Neural progenitor cell (in vitro differentiated cells): Measurements from ENCODE around the gene CDS2.

Experiments used
- CTCF ChIP-seq: fragments of 200-600 bp; sonication (generic); IDR thresholded peaks from 2 replicates; pipeline ENCODE4 v1.5.1; 2017; ENCODE audit warnings: antibody characterized with exemption, mild to moderate bottlenecking
- EZH2 ChIP-seq: fragments of 200-600 bp; sonication (generic); IDR thresholded peaks from 2 replicates; pipeline ENCODE4 v1.6.1; 2017; ENCODE audit warnings: antibody characterized with exemption, mild to moderate bottlenecking, moderate library complexity
- EZH2phosphoT487 ChIP-seq: fragments of 200-600 bp; sonication (generic); IDR thresholded peaks from 2 replicates; pipeline ENCODE4 v1.6.1; 2017; ENCODE audit warnings: antibody characterized with exemption

GRCh38 chr20:5118220-5119142 is 8.3 kb upstream of the CDS2 start:
- TF ChIP-seq CTCF (no peak), EZH2 (no peak), EZH2phosphoT487 (no peak)
